Measurements from ENCODE around the gene KRAS. TPM values are rescaled to one million over a fixed set of nuclear protein-coding genes. Genes with fewer than 3 reads are reported as not detected.

The KRAS gene
- total RNA-seq, 2 donors from 2014 or later: 12.1 to 19.1 TPM

DNA sequence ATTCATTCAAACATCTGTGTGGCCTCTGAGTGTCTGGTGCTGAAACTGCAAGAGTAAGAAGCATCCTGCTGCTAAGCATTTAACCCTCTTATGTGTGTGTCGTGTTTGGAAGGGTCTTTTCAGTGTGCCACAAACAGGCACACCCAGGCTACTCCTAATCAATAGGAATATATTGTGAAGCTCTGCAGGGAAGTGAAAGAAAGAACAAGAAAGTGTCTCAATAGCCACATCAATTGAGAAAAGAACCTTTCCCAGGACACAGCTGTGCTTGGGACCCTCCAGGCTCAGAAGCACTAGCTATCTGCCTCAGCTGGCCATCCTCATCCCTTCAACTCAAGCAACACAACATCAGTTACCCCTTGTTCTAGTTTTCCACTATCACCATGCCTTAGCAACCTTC is 13.4 kb upstream of the KRAS start:
- H3K36me3 ChIP-seq: no peaks in the 10 kb centered on the region
- intact Hi-C loops (cut with DNase I): no loop called here
- H3K9me3 ChIP-seq: no peaks in the 10 kb centered on the region
- WGBS: 43% methylated on average over 1 of the region's 1 CpG
- no peak for DNase-seq (ENCODE audit: low spot score)
- H3K27ac ChIP-seq: no peak overlapping the region
- H3K4me1 ChIP-seq (replicated peaks): no peaks in the 10 kb centered on the region
- no peaks in the 10 kb centered on the region for H3K27me3 ChIP-seq (replicated peaks; ENCODE audit: insufficient read depth)
- TF ChIP-seq POLR2A (IDR thresholded peaks at IDR 0.05) (no peak), POLR2AphosphoS5 (IDR thresholded peaks at IDR 0.05) (no peak)
- H3K4me3 ChIP-seq: no peak overlapping the region

DNA sequence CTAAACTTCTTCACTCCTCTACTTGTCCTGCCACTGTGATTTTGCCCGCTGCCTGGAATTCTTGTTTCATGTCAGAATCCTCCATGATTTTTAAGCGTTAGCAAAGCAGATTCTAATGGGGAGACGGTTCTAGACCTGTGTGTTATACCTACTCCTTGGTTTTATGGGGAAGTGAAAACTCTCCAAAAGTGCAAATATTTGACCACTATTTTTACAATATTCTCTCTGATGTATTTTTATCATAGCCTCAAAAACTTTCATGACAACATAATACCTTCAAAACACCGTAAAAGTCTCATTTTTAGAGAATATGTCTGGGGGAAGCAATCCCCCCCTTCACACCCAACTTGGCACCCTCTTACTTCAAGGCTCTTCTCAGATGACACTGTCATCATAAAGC is 12.9 kb upstream of the KRAS start:
- no peak for DNase-seq (ENCODE audit: low spot score)
- 64% methylated on average over 4 of the region's 4 CpGs for WGBS
- Histone ChIP-seq H3K9me3 (no peaks in the 10 kb centered on the region), H3K4me1 (replicated peaks) (no peaks in the 10 kb centered on the region), H3K27me3 (replicated peaks; ENCODE audit: insufficient read depth) (no peaks in the 10 kb centered on the region), H3K36me3 (no peaks in the 10 kb centered on the region), H3K27ac (no peak overlapping the region), H3K4me3 (no peak overlapping the region)
- no peak for TF ChIP-seq POLR2A (IDR thresholded peaks at IDR 0.05)
- TF ChIP-seq, protein P1, sequence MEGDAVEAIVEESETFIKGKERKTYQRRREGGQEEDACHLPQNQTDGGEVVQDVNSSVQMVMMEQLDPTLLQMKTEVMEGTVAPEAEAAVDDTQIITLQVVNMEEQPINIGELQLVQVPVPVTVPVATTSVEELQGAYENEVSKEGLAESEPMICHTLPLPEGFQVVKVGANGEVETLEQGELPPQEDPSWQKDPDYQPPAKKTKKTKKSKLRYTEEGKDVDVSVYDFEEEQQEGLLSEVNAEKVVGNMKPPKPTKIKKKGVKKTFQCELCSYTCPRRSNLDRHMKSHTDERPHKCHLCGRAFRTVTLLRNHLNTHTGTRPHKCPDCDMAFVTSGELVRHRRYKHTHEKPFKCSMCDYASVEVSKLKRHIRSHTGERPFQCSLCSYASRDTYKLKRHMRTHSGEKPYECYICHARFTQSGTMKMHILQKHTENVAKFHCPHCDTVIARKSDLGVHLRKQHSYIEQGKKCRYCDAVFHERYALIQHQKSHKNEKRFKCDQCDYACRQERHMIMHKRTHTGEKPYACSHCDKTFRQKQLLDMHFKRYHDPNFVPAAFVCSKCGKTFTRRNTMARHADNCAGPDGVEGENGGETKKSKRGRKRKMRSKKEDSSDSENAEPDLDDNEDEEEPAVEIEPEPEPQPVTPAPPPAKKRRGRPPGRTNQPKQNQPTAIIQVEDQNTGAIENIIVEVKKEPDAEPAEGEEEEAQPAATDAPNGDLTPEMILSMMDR (IDR thresholded peaks at IDR 0.05): no peak
- TF ChIP-seq POLR2AphosphoS5 (IDR thresholded peaks at IDR 0.05): no peak
- intact Hi-C loops (cut with DNase I): no loop called here

- no peak overlapping the region for H3K4me3 ChIP-seq
- H3K4me1 ChIP-seq (replicated peaks): no peaks in the 10 kb centered on the region
- H3K27me3 ChIP-seq (replicated peaks; ENCODE audit: insufficient read depth): no peaks in the 10 kb centered on the region
- no peak overlapping the region for H3K27ac ChIP-seq
- H3K36me3 ChIP-seq: no peaks in the 10 kb centered on the region
- no peak for DNase-seq (ENCODE audit: low spot score)
- intact Hi-C loops (cut with DNase I): no loop called here
- H3K9me3 ChIP-seq: no peaks in the 10 kb centered on the region
- TF ChIP-seq, protein P1 (IDR thresholded peaks at IDR 0.05): no peak
- TF ChIP-seq POLR2AphosphoS5 (IDR thresholded peaks at IDR 0.05): no peak
- TF ChIP-seq POLR2A (IDR thresholded peaks at IDR 0.05): no peak
- WGBS: 92% methylated on average over 1 of the region's 1 CpG
Measured at GRCh38 chr12:25262389-25263074, 11.8 kb upstream of the KRAS start.

DNA sequence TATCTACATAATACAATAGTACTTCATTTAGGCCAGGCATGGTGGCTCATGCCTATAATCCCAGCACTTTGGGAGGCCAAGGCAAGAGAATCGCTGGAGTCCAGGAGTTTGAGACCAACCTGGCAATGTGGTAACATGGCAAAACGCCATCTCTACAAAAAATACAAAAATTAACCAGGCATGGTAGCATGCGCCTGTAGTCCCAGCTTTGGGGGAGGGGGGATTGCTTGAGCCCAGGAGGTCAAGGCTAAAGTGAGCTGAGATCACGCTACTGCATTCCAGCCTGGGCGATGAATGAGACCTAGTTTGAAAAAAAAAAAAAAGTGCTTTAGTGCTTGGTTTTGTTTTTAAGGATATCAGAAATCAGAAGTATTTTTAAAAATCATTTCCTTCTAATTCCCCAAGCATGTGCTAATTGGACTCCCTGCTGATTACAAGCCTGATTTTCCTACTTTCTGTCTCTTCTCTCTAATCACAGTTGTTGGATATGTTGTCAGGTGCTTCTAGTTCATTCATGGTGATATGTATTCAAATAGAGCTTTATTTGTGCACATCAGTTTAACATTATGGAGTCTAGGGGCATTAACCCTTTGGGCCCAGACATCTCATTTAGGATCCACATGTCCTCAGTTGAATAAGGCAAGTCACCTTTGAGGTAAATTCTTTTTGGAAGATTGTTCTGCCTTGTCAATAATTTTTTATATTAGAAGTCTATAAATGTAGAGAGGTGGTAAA is 7.0 kb upstream of the KRAS start:
- H3K4me1 ChIP-seq (replicated peaks): peaks cover 5% of the 10 kb centered on the region
- H3K27me3 ChIP-seq (replicated peaks; ENCODE audit: insufficient read depth): no peaks in the 10 kb centered on the region
- H3K4me3 ChIP-seq: no peak overlapping the region
- intact Hi-C loops (cut with DNase I): no loop called here
- DNase-seq (ENCODE audit: low spot score): no peak
- 96% methylated on average over 5 of the region's 5 CpGs for WGBS
- no peak overlapping the region for H3K27ac ChIP-seq
- H3K9me3 ChIP-seq: no peaks in the 10 kb centered on the region
- TF ChIP-seq POLR2A (IDR thresholded peaks at IDR 0.05): no peak
- TF ChIP-seq POLR2AphosphoS5 (IDR thresholded peaks at IDR 0.05): no peak
- TF ChIP-seq, protein P1 (IDR thresholded peaks at IDR 0.05): no peak
- H3K36me3 ChIP-seq: no peaks in the 10 kb centered on the region

DNA sequence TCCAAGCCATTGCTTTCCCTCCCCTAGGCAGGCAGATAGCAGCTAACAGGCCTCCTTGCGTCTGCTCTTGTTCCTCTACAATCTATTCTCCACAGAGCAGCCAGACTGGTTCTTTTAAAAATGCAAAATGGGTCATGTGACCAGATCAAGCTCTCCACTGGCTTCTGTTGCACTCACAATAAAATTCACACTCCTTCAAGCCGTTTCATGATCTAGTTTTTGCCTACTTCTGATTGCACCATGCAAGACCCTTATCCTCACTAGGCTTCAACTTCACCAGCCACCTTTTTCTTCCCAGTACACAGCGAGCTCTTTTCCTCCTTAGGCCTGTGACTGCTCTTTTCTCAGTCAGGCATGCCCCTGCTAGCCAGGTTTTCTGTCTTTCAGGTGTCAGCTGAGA is 6.1 kb upstream of the KRAS start:
- Histone ChIP-seq H3K36me3 (no peaks in the 10 kb centered on the region), H3K27ac (no peak overlapping the region), H3K4me1 (replicated peaks) (peaks cover 5% of the 10 kb centered on the region), H3K9me3 (no peaks in the 10 kb centered on the region), H3K4me3 (no peak overlapping the region), H3K27me3 (replicated peaks; ENCODE audit: insufficient read depth) (no peaks in the 10 kb centered on the region)
- no peak for DNase-seq (ENCODE audit: low spot score)
- intact Hi-C loops (cut with DNase I): no loop called here
- TF ChIP-seq POLR2A (IDR thresholded peaks at IDR 0.05) (no peak), POLR2AphosphoS5 (IDR thresholded peaks at IDR 0.05) (no peak)
- TF ChIP-seq, protein P1 (IDR thresholded peaks at IDR 0.05): no peak
- WGBS: 39% methylated on average over 3 of the region's 3 CpGs

All from prostate gland (tissue), 2 donors.